Testis (tissue), 3 donors: ENCODE data around the gene THSD4. TPM values are rescaled to one million over a fixed set of nuclear protein-coding genes. Genes with fewer than 3 reads are reported as not detected.
"Not testable (repeated sequence)": the region's sequence is repeated elsewhere in the genome, so short reads cannot be mapped to it uniquely, and the experiment has no call there.

Experiments
- DNase-seq: peaks from one replicate; pipeline ENCODE4 v3.0.0-alpha.2; 2019
- H3K27ac ChIP-seq, 2 donors: fragments of 200-600 bp; sonication (generic); one replicate each; pipeline ENCODE4 v1.5.1; 2019
- H3K27me3 ChIP-seq: fragments of 200-600 bp; sonication (generic); one replicate; pipeline ENCODE4 v1.5.1; 2019
- H3K36me3 ChIP-seq: fragments of 200-600 bp; sonication (generic); one replicate; pipeline ENCODE4 v1.5.1; 2017; ENCODE audit warnings: low read depth; ENCODE audit errors: missing control alignments
- H3K4me1 ChIP-seq: fragments of 200-600 bp; sonication (generic); one replicate; pipeline ENCODE4 v1.5.1; 2019
- H3K4me3 ChIP-seq, 2 donors: fragments of 200-600 bp; sonication (generic); one replicate each; pipeline ENCODE4 v1.5.1; 2017 to 2019
- H3K9me3 ChIP-seq: fragments of 200-600 bp; sonication (generic); one replicate; pipeline ENCODE4 v1.5.1; 2017
- POLR2A ChIP-seq: fragments of 450-650 bp; IDR thresholded peaks from one replicate; pipeline ENCODE4 v1.6.1; 2017; ENCODE audit warnings: antibody characterized with exemption, mild to moderate bottlenecking, moderate library complexity
- WGBS, 2 donors: methylation state at CpG; one replicate each; pipeline ENCODE4 v1.1.5; 2018; 5-methylcytosine and 5-hydroxymethylcytosine counted together
- intact Hi-C: fragments of 100-400 bp; cut with DNase I; formaldehyde crosslinking; loops from one replicate; pipeline ENCODE4 v1.15.1; 2023; ENCODE audit warnings: low total_unique reads
- polyA plus RNA-seq: library from polyadenylated mRNA; stranded (reverse); fragments of 350-450 nt; fragmentation: Illumina TruSeq; extraction: RNeasy Lipid Tissue Mini Kit (QIAGEN cat#74804); gene quantifications from one replicate; pipeline ENCODE4 v1.2.3, GENCODE V29; 2014; ENCODE audit warnings: low read depth, low replicate concordance; ENCODE audit not compliant: insufficient read depth
- total RNA-seq, 2 donors: library from RNA; depleted of rRNA; stranded (reverse); fragments of >200 nt; gene quantifications; one replicate each; pipeline ENCODE4 v1.2.3, GENCODE V29; 2016
- TF ChIP-seq, protein P1 (sequence below), 3 experiments: fragments of 450-650 bp in 2 of 3; fragments of 200-600 bp in 1 of 3; sonication (generic) in 1 of 3; IDR thresholded peaks; one replicate each; pipeline ENCODE4 v1.5.1; 2016 to 2019; ENCODE audit warnings: antibody characterized with exemption in 3 of 3, mild to moderate bottlenecking in 2 of 3, moderate library complexity in 1 of 3

THSD4 gene
- total and polyA plus RNA-seq, 3 donors from 2014 or later, result 14.3 to 21.5 (median 18.2) TPM

DNA sequence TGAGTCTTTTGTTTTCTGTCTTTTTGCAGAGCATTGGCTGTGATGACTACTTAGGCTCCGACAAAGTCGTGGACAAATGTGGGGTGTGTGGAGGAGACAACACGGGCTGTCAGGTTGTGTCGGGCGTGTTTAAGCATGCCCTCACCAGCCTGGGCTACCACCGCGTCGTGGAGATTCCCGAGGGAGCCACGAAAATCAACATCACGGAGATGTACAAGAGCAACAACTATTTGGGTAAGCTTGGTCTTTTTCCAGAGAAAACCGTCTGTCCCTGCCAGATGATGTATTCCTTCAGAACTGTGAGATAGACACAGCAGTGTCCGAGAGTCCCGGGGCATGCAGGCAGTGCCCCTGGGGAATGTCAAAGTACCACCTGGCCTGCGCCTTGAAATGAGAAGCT is 545.2 kb downstream of the THSD4 start:
- intact Hi-C loops, result no loop called here

DNA sequence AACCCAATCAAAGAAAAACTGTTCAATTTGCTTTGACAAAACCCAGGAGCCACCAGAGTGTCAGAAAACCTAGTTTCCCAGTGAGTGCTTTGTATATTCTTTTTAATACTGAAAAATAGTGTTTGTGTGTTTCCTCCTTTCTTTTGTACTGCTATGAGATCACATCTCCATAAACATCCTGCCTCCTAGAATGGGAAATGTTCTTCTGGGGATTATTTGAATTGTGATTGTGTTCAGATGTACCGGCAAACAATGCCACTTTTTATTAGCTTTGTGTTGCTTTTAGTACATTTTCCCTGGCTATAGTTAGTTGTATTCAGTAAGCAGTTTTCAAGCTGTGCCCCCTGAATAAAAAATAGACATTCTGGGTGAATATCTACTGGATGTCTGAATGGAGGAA is 547.0 kb downstream of the THSD4 start:
- no peaks in the 10 kb centered on the region for H3K4me1 ChIP-seq
- TF ChIP-seq POLR2A, result no peak
- TF ChIP-seq, protein P1, sequence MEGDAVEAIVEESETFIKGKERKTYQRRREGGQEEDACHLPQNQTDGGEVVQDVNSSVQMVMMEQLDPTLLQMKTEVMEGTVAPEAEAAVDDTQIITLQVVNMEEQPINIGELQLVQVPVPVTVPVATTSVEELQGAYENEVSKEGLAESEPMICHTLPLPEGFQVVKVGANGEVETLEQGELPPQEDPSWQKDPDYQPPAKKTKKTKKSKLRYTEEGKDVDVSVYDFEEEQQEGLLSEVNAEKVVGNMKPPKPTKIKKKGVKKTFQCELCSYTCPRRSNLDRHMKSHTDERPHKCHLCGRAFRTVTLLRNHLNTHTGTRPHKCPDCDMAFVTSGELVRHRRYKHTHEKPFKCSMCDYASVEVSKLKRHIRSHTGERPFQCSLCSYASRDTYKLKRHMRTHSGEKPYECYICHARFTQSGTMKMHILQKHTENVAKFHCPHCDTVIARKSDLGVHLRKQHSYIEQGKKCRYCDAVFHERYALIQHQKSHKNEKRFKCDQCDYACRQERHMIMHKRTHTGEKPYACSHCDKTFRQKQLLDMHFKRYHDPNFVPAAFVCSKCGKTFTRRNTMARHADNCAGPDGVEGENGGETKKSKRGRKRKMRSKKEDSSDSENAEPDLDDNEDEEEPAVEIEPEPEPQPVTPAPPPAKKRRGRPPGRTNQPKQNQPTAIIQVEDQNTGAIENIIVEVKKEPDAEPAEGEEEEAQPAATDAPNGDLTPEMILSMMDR (IDR thresholded peaks at IDR 0.05), result no peak
- H3K4me3 ChIP-seq, result no peak overlapping the region
- H3K27ac ChIP-seq, result no peak overlapping the region
- no peaks in the 10 kb centered on the region for H3K9me3 ChIP-seq
- H3K36me3 ChIP-seq, result no peaks in the 10 kb centered on the region
- H3K27me3 ChIP-seq, result no peaks in the 10 kb centered on the region
- intact Hi-C loops, result no loop called here
- 82 to 93% methylated on average over 1 of the region's 1 CpG for WGBS, 2 donors
- DNase-seq, result no peak

More for the DNA sequence above, 545.2 kb downstream of the THSD4 start:
- WGBS, 2 donors, result 91 to 94% methylated on average over 15 of the region's 15 CpGs
- DNase-seq, result no peak
- H3K4me1 ChIP-seq, result no peaks in the 10 kb centered on the region
- no peak for TF ChIP-seq POLR2A
- TF ChIP-seq, protein P1 (IDR thresholded peaks at IDR 0.05), result no peak
- H3K9me3 ChIP-seq, result no peaks in the 10 kb centered on the region
- H3K4me3 ChIP-seq, result no peak overlapping the region
- no peaks in the 10 kb centered on the region for H3K27me3 ChIP-seq
- no peak overlapping the region for H3K27ac ChIP-seq
- H3K36me3 ChIP-seq, result no peaks in the 10 kb centered on the region

DNA sequence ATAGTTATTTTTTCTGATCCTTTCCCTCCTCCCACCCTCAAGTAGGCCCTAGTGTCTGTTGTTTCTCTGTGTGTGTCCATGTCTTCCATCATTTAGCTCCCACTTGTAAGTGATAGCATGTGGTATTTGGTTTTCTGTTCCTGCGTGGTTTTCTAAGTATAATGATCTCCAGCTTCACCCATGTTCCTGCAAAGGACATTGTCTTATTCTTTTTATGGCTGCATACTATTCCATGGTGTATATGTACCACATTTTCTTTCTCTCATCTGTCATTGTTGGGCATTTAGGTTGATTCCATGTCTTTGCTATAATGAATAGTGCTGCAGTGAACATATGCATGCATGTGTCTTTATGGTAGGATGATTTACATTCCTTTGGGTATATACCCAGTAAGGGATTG is 549.4 kb downstream of the THSD4 start:
- intact Hi-C loops, result no loop called here
- no peak for TF ChIP-seq POLR2A
- Histone ChIP-seq H3K9me3 (no peaks in the 10 kb centered on the region), H3K4me3 (no peak overlapping the region), H3K36me3 (no peaks in the 10 kb centered on the region), H3K27ac (no peak overlapping the region), H3K4me1 (no peaks in the 10 kb centered on the region), H3K27me3 (no peaks in the 10 kb centered on the region)
- 92 to 100% methylated on average over 1 of the region's 1 CpG for WGBS, 2 donors
- no peak for DNase-seq

DNA sequence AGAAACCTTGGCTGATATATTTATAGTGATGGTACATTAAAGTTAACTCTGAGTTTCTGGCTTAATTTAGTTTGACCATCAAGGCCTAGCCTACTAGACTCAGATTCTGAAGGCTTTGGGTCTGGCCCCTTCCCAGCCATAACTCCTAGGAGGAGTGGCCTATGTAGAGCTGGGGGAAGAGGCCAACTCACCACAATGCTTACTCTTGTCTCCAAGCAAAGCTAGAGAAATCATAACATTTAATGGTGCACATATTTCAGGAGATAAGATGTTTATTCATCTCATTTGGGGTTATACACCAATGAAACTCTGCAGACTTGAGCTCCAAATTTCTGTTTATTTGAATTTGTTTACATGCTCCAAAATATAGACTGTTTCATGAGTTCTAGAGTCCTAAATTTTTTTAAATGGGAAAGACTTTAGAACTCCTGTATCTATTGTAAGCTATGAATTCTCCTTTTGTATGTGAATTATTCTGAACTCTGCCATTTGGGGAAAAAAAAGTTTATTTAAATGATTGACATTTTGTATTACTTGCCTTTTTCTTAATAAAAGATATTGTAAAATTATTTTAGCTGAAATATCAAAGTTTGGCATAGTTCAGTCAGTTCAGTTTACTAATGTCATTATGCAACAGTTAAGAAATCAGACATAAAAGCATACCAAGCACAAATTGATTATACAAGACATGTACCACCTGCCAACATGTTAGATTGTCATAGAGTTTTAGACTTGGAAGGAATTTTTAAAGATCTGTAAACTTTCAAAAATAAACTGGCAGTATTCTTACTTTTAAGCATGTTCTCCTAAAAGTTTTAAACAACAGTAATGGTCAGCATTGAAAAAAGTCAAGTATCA is 551.7 kb downstream of the THSD4 start:
- intact Hi-C loops, result no loop called here
- no peaks in the 10 kb centered on the region for H3K36me3 ChIP-seq
- DNase-seq, result no peak
- no peaks in the 10 kb centered on the region for H3K27me3 ChIP-seq
- H3K4me1 ChIP-seq, result no peaks in the 10 kb centered on the region
- no peak for TF ChIP-seq POLR2A
- TF ChIP-seq, protein P1 (IDR thresholded peaks at IDR 0.05), result no peak
- H3K9me3 ChIP-seq, result no peaks in the 10 kb centered on the region
- no peak overlapping the region for H3K4me3 ChIP-seq
- H3K27ac ChIP-seq, result no peak overlapping the region

DNA sequence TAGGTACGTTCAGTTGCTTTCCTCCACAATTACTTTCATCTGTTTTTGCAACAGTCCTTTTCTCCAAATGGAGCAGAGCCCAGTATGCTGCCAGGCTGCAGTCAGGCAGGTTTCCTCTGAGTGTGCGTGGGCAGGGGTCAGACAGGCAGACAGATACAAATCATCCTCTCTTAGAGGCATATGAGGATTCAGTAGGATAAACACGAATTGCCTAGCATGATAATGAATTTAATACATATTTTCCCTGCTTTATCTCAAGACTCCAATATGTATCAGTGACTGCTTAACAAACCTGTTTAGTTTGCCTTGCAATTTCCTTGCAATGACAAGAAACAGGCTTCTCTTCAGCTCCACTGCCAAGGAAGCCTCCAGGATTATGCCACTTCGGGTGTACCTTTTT is 554.4 kb downstream of the THSD4 start:
- H3K4me3 ChIP-seq, result no peak overlapping the region
- no peaks in the 10 kb centered on the region for H3K27me3 ChIP-seq
- no peaks in the 10 kb centered on the region for H3K9me3 ChIP-seq
- 60 to 77% methylated on average over 4 of the region's 4 CpGs for WGBS, 2 donors
- no peak for DNase-seq
- no peak for TF ChIP-seq POLR2A
- TF ChIP-seq, protein P1 (IDR thresholded peaks at IDR 0.05), result no peak
- H3K4me1 ChIP-seq, result no peaks in the 10 kb centered on the region
- no peak overlapping the region for H3K27ac ChIP-seq
- intact Hi-C loops, result no loop called here
- no peaks in the 10 kb centered on the region for H3K36me3 ChIP-seq

DNA sequence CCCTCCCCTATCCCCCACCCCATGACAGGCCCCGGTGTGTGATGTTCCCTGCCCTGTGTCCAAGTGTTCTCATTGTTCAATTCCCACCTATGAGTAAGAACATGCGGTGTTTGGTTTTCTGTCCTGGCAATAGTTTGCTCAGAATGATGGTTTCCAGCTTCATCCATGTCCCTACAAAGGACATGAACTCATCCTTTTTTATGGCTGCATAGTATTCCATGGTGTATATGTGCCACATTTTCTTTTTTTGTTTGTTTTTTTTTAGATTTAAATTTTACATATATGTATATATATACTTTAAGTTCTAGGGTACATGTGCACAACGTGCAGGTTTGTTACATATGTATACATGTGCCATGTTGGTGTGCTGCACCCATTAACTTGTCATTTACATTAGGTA is 555.0 kb downstream of the THSD4 start:
- H3K27ac ChIP-seq, result not testable (repeated sequence)

More for the DNA sequence above, 555.0 kb downstream of the THSD4 start:
- 88 to 95% methylated on average over 3 of the region's 3 CpGs for WGBS, 2 donors
- H3K36me3 ChIP-seq, DNase-seq, H3K9me3 ChIP-seq, intact Hi-C loops, H3K27me3 ChIP-seq, H3K4me1 ChIP-seq, H3K4me3 ChIP-seq: not testable (repeated sequence)
